Measurements from ENCODE around the gene EMSY. TPM values are rescaled to one million over a fixed set of nuclear protein-coding genes. Genes with fewer than 3 reads are reported as not detected.
A peak's percentile ranks its signal among the peaks of the same experiment; 100 is the strongest.

Gene EMSY
- total and polyA plus RNA-seq, 2 of the 13 experiments (the other 11 are each of a cell fraction or from before 2014, with no cell fraction given): 11.6 to 18.5 TPM

- TF ChIP-seq TFE3 (CRISPR knock-in tag; IDR thresholded peaks at IDR 0.05) (no peak), CBX1 (IDR thresholded peaks at IDR 0.05; ENCODE audit: low read depth) (no peak), TFAP4 (IDR thresholded peaks at IDR 0.05; ENCODE audit: borderline replicate concordance, low read depth) (no peak), ONECUT2 (CRISPR knock-in tag; IDR thresholded peaks at IDR 0.05) (no peak), AFF4 (CRISPR knock-in tag; IDR thresholded peaks at IDR 0.05) (no peak), SPEN (CRISPR knock-in tag; IDR thresholded peaks at IDR 0.05; ENCODE audit: low read depth) (no peak), ZNF24 (IDR thresholded peaks at IDR 0.05) (peak; percentile 86), ATF7 (IDR thresholded peaks at IDR 0.05) (no peak), ATF7 (CRISPR knock-in tag; IDR thresholded peaks at IDR 0.05) (no peak), ZSCAN12 (CRISPR knock-in tag; IDR thresholded peaks at IDR 0.05) (no peak; the same call in 1 of the 2 replicates), ZSCAN25 (CRISPR knock-in tag; IDR thresholded peaks at IDR 0.05) (no peak), ZNF841 (CRISPR knock-in tag; IDR thresholded peaks at IDR 0.05; ENCODE audit: borderline replicate concordance) (no peak), ZHX1 (CRISPR knock-in tag; IDR thresholded peaks at IDR 0.05; ENCODE audit: low read depth) (no peak), ZNF3 (CRISPR knock-in tag; IDR thresholded peaks at IDR 0.05) (no peak), ZNF615 (CRISPR knock-in tag; IDR thresholded peaks at IDR 0.05; ENCODE audit: borderline replicate concordance) (0 out of 2 replicates have a peak, but pooled peaks have one; percentile 84), XBP1 (CRISPR knock-in tag; IDR thresholded peaks at IDR 0.05) (0 out of 2 replicates have a peak, but pooled peaks have one; percentile 42), IRF1 (CRISPR knock-in tag; IDR thresholded peaks at IDR 0.05; ENCODE audit: low read depth) (no peak), CBX2 (IDR thresholded peaks at IDR 0.05; ENCODE audit: low read depth, low read length) (no peak), CBX2 (CRISPR knock-in tag; IDR thresholded peaks at IDR 0.05; ENCODE audit: low read depth) (no peak), ZNF251 (CRISPR knock-in tag; IDR thresholded peaks at IDR 0.05) (no peak)
These were observed 585 bp downstream of the EMSY start (continued) for GRCh38 chr11:76445121-76446084.
